Inflammatory macrophage treated with lipopolysaccharide for 1 hour (primary cell): ENCODE measurements around the gene TRAF3.
"Not testable (repeated sequence)": the region's sequence is repeated elsewhere in the genome, so short reads cannot be mapped to it uniquely, and the experiment has no call there.

ENCODE experiments used
- DNase-seq, 2 donors: peaks; one replicate each; pipeline ENCODE4 v3.0.0-alpha.2; 2020 to 2022

Gene TRAF3

DNA sequence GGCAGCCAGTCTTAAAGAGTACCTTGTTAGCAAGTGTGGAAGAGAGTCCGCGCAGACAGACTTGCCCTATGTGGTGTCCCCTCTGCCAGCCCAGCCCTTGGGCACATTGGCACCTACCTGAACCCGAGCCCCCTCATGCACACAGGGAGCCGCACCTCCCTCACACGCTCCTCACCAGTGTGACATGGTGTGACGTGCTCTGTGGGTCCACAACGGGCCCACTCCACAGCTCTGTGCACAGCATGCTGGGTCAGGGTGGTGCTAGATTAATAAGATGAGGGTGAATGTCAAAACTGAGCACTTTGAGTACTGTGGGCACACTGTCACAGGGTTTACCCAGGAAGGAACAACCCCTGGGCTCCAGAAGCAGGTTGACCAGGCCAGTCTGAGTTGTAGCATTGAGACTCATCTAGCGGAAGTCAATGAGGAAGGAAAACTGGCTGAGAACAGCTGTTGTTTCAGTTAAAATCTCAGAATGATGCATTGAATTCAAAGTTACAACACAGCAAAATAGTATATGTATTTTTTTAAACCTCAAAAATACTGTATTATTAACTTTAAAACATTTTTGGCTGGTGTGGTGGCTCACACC, 91.8 kb downstream of the TRAF3 start:
- DNase-seq = peak; percentile 11 to 23

- no peak for DNase-seq
Measured at GRCh38 chr14:102870246-102870645, 93.0 kb downstream of the TRAF3 start.

DNA sequence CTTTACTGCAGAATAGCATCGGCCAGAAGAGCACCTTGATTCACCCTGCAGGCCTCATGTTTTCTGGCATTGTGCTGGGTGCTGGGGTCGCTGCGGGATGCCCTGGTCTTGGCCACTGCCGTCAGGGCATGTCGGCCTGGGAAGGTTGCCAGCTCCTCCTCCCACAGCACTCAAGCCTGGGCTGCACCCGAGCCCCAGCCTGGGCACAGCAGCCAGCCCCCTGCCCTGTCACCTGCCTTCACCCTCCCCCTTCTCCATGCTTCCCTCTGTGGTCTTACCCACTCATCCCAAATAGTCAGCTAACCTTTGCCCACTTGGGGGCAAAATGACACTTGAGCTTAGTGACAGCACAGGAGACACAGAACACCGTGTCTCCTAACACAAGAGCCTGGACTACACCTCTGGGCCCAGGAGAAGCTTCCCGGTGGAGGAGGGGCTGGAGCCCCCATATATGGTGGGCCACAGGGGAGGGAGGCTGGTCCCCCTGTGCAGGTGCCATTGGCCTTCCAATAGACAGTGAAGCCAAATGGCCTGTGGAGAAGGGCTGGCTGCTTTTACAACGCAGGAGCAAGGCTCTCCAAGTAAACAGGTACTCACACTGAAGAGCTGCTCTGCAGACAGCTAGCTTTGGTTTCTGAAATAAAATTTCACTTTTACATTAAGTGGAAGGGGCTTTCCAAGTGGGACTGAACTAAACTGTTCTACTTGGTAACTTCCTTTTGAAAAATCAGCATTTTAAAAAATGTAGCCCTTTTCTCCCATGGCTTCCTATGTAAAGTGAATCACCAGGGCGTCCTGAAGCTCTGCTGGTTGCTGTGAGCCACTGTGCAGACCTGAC, 94.0 kb downstream of the TRAF3 start:
- no peak for DNase-seq

- DNase-seq = no peak
Measured at GRCh38 chr14:102872020-102872419, 94.8 kb downstream of the TRAF3 start.

GRCh38 chr14:102873131-102873530, 95.9 kb downstream of the TRAF3 start:
- DNase-seq = no peak

- DNase-seq = no peak
Measured at GRCh38 chr14:102873546-102874061, 96.4 kb downstream of the TRAF3 start.

DNA sequence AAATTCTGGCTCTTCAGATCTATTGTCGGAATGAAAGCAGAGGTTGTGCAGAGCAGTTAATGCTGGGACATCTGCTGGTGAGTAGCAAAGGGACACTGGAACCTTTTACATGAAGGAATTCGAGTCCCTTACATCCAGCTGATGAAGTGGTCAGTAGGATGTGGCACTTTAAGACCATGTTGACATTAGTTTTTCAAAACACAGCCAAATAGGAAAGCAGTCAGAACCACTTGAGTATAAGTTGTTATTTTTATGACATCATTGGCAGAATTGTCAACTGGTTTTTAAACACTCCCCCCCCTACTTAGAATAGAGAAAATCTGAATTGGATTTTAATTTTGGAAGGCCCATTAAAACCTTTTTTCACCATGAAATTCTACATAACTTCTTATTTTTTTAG, 98.4 kb downstream of the TRAF3 start:
- no peak for DNase-seq

GRCh38 chr14:102877511-102877910, 100.3 kb downstream of the TRAF3 start:
- DNase-seq = not testable (repeated sequence)

DNA sequence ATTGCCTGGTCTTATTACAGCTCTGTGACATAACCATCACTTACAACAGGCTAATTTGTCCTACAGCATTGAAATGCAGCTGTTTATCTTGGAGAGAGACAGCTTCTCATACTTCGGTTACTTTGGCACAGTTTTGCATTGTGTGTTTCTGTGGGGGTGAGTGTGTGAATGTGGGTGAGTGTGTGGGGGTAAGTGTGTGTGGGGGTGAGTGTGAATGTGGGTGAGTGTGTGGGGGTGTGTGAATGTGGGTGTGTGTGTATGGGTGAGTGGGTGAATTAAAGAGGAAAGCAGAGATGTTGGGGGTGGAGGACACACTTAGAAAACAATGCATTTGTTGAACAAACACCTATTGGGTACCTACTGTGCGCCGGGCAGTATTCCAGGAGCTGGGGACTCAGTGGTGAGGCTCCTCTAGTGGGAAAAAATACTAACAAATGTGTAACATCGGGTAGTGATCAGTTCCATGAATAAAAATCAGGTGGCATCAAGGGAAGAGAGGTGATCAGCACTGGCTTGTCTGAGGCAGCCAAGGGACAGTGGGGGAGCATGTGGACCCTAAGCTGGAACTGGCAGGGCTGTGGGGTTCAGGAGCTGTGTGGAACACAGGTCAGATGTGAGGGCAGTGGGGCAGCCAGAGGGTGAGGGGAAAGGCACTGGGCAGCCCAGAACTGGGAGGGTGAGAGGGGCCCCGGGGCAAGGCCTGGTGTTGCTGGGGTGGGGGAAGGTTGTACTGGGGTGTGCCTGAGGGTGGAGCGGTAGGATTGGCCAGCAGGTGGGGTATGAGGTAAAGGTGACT, 101.1 kb downstream of the TRAF3 start:
- no peak for DNase-seq

DNA sequence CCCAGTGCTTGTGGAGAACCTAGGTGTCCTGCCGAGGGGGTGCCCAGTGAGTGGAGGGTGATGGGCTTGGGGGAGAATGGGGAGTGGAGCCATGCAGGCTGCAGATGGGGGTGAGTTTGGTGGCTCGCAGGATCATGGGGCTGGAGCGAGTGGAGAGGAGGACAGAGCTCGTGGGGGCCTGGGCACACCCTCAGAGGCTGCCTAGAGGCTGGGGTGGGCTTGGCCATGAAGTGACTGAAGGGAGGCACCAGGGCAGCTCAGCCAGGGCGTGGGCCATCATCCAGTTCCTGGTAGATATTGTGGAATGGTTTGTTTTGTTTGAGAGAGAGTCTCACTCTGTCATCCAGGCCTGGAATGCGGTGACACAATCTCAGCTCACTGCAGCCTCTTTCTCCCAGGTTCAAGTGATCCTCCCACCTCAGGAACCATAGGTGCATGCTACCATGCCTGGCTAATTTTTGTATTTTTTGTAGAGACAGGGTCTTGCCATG, 101.8 kb downstream of the TRAF3 start:
- DNase-seq = no peak

GRCh38 chr14:102882226-102882906, 105.1 kb downstream of the TRAF3 start:
- no peak for DNase-seq

DNA sequence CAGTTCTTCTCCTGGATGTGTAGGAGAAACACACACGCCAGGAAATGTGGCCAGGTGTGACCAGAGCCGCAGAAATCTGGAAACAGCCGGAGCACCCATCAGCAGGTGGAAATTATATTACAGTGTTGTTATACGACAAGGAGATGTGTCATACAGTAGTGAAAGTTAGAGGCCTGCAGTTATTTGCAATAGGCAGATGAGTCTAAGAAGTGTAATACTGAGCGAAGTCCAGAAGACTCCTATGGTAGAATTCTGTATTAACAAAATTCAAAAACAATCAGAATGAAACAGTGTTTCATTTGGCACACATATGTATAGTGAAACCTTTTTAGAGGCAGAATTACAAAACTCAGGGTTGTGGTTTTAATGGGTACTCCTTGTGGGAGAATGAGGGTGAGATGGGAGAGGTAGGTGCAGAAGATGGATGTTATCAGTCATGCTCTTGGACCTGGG, 105.9 kb downstream of the TRAF3 start:
- DNase-seq = no peak

GRCh38 chr14:102883554-102883953, 106.3 kb downstream of the TRAF3 start:
- no peak for DNase-seq

GRCh38 chr14:102885737-102886447, 108.6 kb downstream of the TRAF3 start:
- DNase-seq = no peak

DNA sequence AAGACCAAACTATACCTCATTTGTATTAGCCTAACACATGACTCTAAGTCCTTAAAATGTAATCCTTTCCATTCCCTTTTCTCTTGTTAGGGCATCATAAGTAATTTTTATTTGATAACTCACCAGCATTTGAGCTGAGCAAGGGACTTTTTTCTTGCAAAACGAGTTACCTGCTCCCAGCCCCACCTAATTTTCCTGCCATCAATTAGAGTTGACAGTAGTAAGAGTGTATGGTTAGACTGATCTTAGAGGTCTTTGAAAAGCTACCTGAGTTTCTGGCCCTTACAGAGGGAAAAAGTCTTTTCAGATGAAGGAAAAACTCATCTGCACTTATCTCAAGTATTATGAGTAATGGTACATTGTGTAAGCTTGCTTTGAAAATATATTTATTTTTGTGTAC, 111.5 kb downstream of the TRAF3 start:
- no peak for DNase-seq

GRCh38 chr14:102889615-102890014, 112.4 kb downstream of the TRAF3 start:
- DNase-seq = no peak

GRCh38 chr14:102891111-102891510, 113.9 kb downstream of the TRAF3 start:
- no peak for DNase-seq

DNA sequence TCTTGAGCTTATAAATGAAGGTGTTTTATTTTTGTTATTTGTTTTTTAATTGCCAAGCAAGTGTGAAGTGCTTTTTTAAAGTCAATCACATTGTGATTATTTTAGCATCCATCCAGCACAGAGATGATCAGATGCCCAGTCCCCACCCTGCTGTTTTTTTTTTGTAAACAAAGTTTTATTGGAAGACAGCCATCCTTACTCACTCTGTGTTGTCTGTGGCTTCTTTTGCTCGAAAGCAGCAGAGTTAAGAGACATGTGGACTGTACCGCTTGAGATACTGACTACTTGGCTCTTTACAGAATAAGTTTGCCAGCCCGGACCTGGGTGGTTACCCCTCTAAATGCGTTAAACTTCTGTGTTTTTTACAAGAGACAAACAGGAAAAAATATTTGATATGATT, 114.3 kb downstream of the TRAF3 start:
- DNase-seq = no peak

- no peak for DNase-seq
Measured at GRCh38 chr14:102892651-102893050, 115.4 kb downstream of the TRAF3 start.

DNA sequence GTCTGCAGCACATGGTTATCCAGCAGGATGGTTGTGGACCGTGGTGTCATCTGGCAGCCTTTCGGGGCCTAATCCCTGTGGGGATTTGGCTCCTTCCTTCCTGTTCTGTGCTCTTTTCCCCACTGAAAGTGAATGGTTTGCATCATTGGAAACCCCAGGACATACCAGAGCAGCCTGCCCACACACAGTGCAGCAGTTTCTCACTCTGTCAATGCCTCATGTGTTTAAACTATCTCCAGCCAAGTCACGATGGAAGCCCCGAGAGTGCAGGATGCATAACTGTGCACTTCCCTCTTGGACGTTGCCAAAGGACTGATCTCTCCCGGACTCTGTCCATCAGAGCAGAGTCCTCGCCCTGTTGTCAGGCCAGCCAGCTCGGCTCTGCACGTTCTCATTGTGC, 116.2 kb downstream of the TRAF3 start:
- DNase-seq = peak; percentile 58 to 87

DNA sequence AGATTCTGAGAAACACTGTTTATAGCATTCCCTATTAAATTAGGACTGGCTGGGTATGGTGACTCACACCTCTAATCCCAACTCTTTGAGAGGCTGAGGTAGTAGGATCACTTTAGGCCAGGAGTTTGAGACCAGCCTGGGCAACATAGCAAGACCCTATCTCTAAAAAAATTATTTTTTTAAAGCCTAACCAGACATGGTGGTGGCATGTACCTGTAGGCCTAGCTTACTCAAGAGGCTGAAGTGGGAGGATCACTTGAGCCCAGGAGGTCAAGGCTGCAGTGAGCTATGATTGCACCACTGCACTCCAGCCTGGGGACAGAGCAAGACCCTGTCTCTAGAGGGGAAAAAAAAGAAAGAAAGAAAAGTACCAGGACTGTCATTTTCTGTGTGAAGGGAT, 119.5 kb downstream of the TRAF3 start:
- not testable (repeated sequence) for DNase-seq
